ENCODE measurements around the gene ASB2. TPM values are rescaled to one million over a fixed set of nuclear protein-coding genes. Genes with fewer than 3 reads are reported as not detected.

ASB2 gene
- total and polyA plus RNA-seq, 2 of the 8 experiments (the other 6 are each of a cell fraction or from before 2014, with no cell fraction given), result 1.0 to 2.1 TPM

GRCh38 chr14:93981316-93982229 is 5.2 kb upstream of the ASB2 start:
- 86% methylated on average over 9 of the region's 9 CpGs; no CpG with 5 or more reads in 1 of the 2 experiments for WGBS, 2 experiments (ENCODE audit: extremely low coverage in 1 of 2, insufficient coverage in 1 of 2, insufficient read length in 1 of 2, insufficient replicate concordance in 2 of 2, low coverage in 1 of 2, low lambda C conversion rate in 2 of 2, missing lambda C conversion rate in 1 of 2)
- H2BK20ac ChIP-seq (ENCODE audit: low read length), result no peak overlapping the region
- no peak overlapping the region for H3K56ac ChIP-seq (replicated peaks; ENCODE audit: insufficient read length, low read depth, low read length)
- H3K4me1 ChIP-seq (replicated peaks in 1 of 4; ENCODE audit: control insufficient read depth in 3 of 4, insufficient read depth in 4 of 4, low read length in 3 of 4), result peaks cover 0 to 7% (median 2%) of the 10 kb centered on the region in 4 experiments; a peak in 3 of 7 replicates
- H3K4me3 ChIP-seq (ENCODE audit: extremely low read depth in 1 of 4, insufficient read depth in 2 of 4, low read depth in 3 of 4, low read length in 4 of 4), result no peak overlapping the region
- H3K14ac ChIP-seq (ENCODE audit: insufficient read length), result no peak overlapping the region
- H4K8ac ChIP-seq (ENCODE audit: extremely low read depth, insufficient read depth, low read length), result no peak overlapping the region
- no peak overlapping the region for H3K4me2 ChIP-seq (ENCODE audit: insufficient read depth in 1 of 2, low read depth in 2 of 2, low read length in 2 of 2)
- H3K79me2 ChIP-seq (ENCODE audit: control insufficient read depth in 1 of 2, insufficient read depth in 2 of 2, low read length in 2 of 2), result no peaks in the 10 kb centered on the region
- no peak for TF ChIP-seq CHD2 (IDR thresholded peaks at IDR 0.05; ENCODE audit: low read length)
- TF ChIP-seq, protein P1, sequence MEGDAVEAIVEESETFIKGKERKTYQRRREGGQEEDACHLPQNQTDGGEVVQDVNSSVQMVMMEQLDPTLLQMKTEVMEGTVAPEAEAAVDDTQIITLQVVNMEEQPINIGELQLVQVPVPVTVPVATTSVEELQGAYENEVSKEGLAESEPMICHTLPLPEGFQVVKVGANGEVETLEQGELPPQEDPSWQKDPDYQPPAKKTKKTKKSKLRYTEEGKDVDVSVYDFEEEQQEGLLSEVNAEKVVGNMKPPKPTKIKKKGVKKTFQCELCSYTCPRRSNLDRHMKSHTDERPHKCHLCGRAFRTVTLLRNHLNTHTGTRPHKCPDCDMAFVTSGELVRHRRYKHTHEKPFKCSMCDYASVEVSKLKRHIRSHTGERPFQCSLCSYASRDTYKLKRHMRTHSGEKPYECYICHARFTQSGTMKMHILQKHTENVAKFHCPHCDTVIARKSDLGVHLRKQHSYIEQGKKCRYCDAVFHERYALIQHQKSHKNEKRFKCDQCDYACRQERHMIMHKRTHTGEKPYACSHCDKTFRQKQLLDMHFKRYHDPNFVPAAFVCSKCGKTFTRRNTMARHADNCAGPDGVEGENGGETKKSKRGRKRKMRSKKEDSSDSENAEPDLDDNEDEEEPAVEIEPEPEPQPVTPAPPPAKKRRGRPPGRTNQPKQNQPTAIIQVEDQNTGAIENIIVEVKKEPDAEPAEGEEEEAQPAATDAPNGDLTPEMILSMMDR (IDR thresholded peaks at IDR 0.05; ENCODE audit: control extremely low read depth in 1 of 3, insufficient read depth in 1 of 3, low read depth in 1 of 3, low read length in 3 of 3), result peak; percentile 6 to 25 (median 16); a peak in 3 of 4 replicates
- no peak overlapping the region for H3K18ac ChIP-seq (ENCODE audit: extremely low read depth, low read length)
- H2BK15ac ChIP-seq (ENCODE audit: low read length), result no peak overlapping the region
- H3K27ac ChIP-seq (ENCODE audit: low read depth, low read length), result no peak overlapping the region
- no peak overlapping the region for H4K5ac ChIP-seq (ENCODE audit: insufficient read length, low read depth, low read length)
- no peak overlapping the region for H3K9ac ChIP-seq (replicated peaks in 1 of 4; ENCODE audit: extremely low read depth in 1 of 4, low read depth in 3 of 4, low read length in 3 of 4)
- no peaks in the 10 kb centered on the region for H3K23me2 ChIP-seq (ENCODE audit: low read depth, low read length)
- H3K9me3 ChIP-seq (ENCODE audit: insufficient read depth in 2 of 2, low read depth in 1 of 2, low read length in 1 of 2), result no peaks in the 10 kb centered on the region
- no peaks in the 10 kb centered on the region for H3K36me3 ChIP-seq (ENCODE audit: control insufficient read depth in 2 of 4, insufficient read depth in 4 of 4, low read length in 3 of 4)
- no peak overlapping the region for H2BK12ac ChIP-seq (ENCODE audit: low read depth, low read length)
- CTCF ChIA-PET (ENCODE audit: partially characterized antibody), result interaction anchor here (0.7 to 7.6 kb wide), 14 partner anchors 8 to 327 kb away, joined by 3 to 108 read pairs (median 11); partner anchors contain the start of genes ASB2 and CCDC197
- H2AFZ ChIP-seq (ENCODE audit: low read length), result no peak overlapping the region
- no peaks in the 10 kb centered on the region for H4K20me1 ChIP-seq (replicated peaks in 1 of 2; ENCODE audit: control insufficient read depth in 1 of 2, insufficient read depth in 2 of 2, low read length in 2 of 2)
- DNase-seq (ENCODE audit: low read depth in 1 of 2, low spot score in 2 of 2) (no peak), FAIRE-seq (no peak)
- H2BK5ac ChIP-seq (ENCODE audit: low read depth, low read length), result peak overlapping the region; percentile 12; the same call in 1 of the 2 replicates
- H3K23ac ChIP-seq (ENCODE audit: insufficient read length), result no peak overlapping the region
- no peaks in the 10 kb centered on the region; a peak in 2 of 7 replicates for H3K27me3 ChIP-seq (replicated peaks in 1 of 4; ENCODE audit: control insufficient read depth in 3 of 4, extremely low read depth in 1 of 4, insufficient read depth in 3 of 4, low read length in 3 of 4)
- H3K79me1 ChIP-seq (ENCODE audit: low read depth, low read length), result no peaks in the 10 kb centered on the region
- H4K91ac ChIP-seq (replicated peaks; ENCODE audit: insufficient read length, low read length), result no peak overlapping the region
- H2AK5ac ChIP-seq (ENCODE audit: low read depth, low read length), result no peak overlapping the region
- H3K4ac ChIP-seq (replicated peaks; ENCODE audit: insufficient read length, low read depth, low read length), result no peak overlapping the region
- H2BK120ac ChIP-seq (replicated peaks; ENCODE audit: low read depth, low read length), result no peak overlapping the region
- POLR2A ChIA-PET (ENCODE audit: partially characterized antibody), result no interaction called here
